HepG2 (cell line): ENCODE data around the gene PLGRKT. TPM values are rescaled to one million over a fixed set of nuclear protein-coding genes. Genes with fewer than 3 reads are reported as not detected.

Experiments
- ATF7 ChIP-seq, 2 experiments: fragments of 450-650 bp in 1 of 2; sonication (generic) in 1 of 2; formaldehyde crosslinking in 1 of 2; IDR thresholded peaks; 2 replicates each; pipeline versions ENCODE4 v1.4.0 to v1.6.1; 2016 to 2020; ENCODE audit warnings: antibody characterized with exemption in 1 of 2, mild to moderate bottlenecking in 1 of 2, missing genetic modification reagents in 1 of 2
- ATRX ChIP-seq: sonication (generic); formaldehyde crosslinking; IDR thresholded peaks from 2 replicates; pipeline ENCODE4 v1.4.0; 2020; ENCODE audit warnings: missing genetic modification reagents, borderline replicate concordance
- FOXA3 ChIP-seq: IDR thresholded peaks from 2 replicates; pipeline ENCODE4 v1.6.1; 2016; ENCODE audit warnings: missing genetic modification reagents, missing compliant biosample characterization
- HDAC6 ChIP-seq: fragments of 200-600 bp; sonication (generic); IDR thresholded peaks from 2 replicates; pipeline ENCODE4 v1.7.0; 2017; ENCODE audit warnings: mild to moderate bottlenecking, antibody characterized with exemption, low read length, low read depth
- JUNB ChIP-seq: sonication (generic); formaldehyde crosslinking; IDR thresholded peaks from 2 replicates; pipeline ENCODE4 v1.8.0; 2022; ENCODE audit warnings: missing genetic modification reagents, mild to moderate bottlenecking, borderline replicate concordance
- KLF9 ChIP-seq: IDR thresholded peaks from 2 replicates; pipeline ENCODE4 v1.6.1; 2016; ENCODE audit warnings: low read depth
- MAF1 ChIP-seq: sonication (generic); formaldehyde crosslinking; IDR thresholded peaks from 2 replicates; pipeline ENCODE4 v1.5.0; 2020; ENCODE audit warnings: missing genetic modification reagents, borderline replicate concordance
- NAIF1 ChIP-seq: sonication (generic); formaldehyde crosslinking; IDR thresholded peaks from 2 replicates; pipeline ENCODE4 v1.5.0; 2020; ENCODE audit warnings: mild to moderate bottlenecking, missing genetic modification reagents, borderline replicate concordance
- NFYB ChIP-seq: sonication (generic); formaldehyde crosslinking; IDR thresholded peaks from 2 replicates; pipeline ENCODE4 v1.4.0; 2020; ENCODE audit warnings: missing genetic modification reagents
- THAP9 ChIP-seq: sonication (generic); formaldehyde crosslinking; IDR thresholded peaks from 2 replicates; pipeline ENCODE4; 2020; ENCODE audit warnings: missing genetic modification reagents, mild to moderate bottlenecking, borderline replicate concordance
- THRA ChIP-seq: sonication (generic); formaldehyde crosslinking; IDR thresholded peaks from 2 replicates; pipeline ENCODE4 v1.4.0; 2020; ENCODE audit warnings: missing genetic modification reagents, borderline replicate concordance
- YEATS4 ChIP-seq: sonication (generic); formaldehyde crosslinking; IDR thresholded peaks from 2 replicates; pipeline ENCODE4 v1.4.0; 2020; ENCODE audit warnings: missing genetic modification reagents, borderline replicate concordance
- ZBED4 ChIP-seq: sonication (generic); formaldehyde crosslinking; IDR thresholded peaks from 2 replicates; pipeline ENCODE4 v1.4.0; 2020; ENCODE audit warnings: missing genetic modification reagents, borderline replicate concordance
- ZBTB14 ChIP-seq: sonication (generic); formaldehyde crosslinking; IDR thresholded peaks from 2 replicates; pipeline ENCODE4 v1.4.0; 2020; ENCODE audit warnings: missing genetic modification reagents
- ZFP82 ChIP-seq: sonication (generic); formaldehyde crosslinking; IDR thresholded peaks from 2 replicates; pipeline ENCODE4 v1.5.1; 2020; ENCODE audit warnings: mild to moderate bottlenecking, missing genetic modification reagents, borderline replicate concordance
- ZNF253 ChIP-seq: sonication (generic); formaldehyde crosslinking; IDR thresholded peaks from 2 replicates; pipeline ENCODE4 v1.8.0; 2022; ENCODE audit warnings: mild to moderate bottlenecking, missing genetic modification reagents, borderline replicate concordance
- ZNF501 ChIP-seq: sonication (generic); formaldehyde crosslinking; IDR thresholded peaks from 2 replicates; pipeline ENCODE4 v1.5.1; 2020; ENCODE audit warnings: mild to moderate bottlenecking, moderate library complexity, missing genetic modification reagents
- ZNF562 ChIP-seq: sonication (generic); formaldehyde crosslinking; IDR thresholded peaks from 2 replicates; pipeline ENCODE4 v1.8.0; 2022; ENCODE audit warnings: missing genetic modification reagents, borderline replicate concordance
- ZNF841 ChIP-seq: sonication (generic); formaldehyde crosslinking; IDR thresholded peaks from 2 replicates; pipeline ENCODE4 v1.8.1; 2023; ENCODE audit warnings: missing genetic modification reagents, borderline replicate concordance
- polyA plus RNA-seq, 8 experiments: library from polyadenylated mRNA; depleted of rRNA in 3 of 8; stranded (reverse) in 7 of 8; unstranded in 1 of 8; fragments of >200 nt; fragmentation: Illumina TruSeq in 4 of 8; extraction: Trizol in 4 of 8; gene quantifications; 2 replicates each; pipeline versions ENCODE4 v1.2.1 to v1.2.3, GENCODE V29; 2011 to 2016; ENCODE audit warnings: low read depth in 4 of 8, missing spikeins in 1 of 8, mixed read lengths in 1 of 8; ENCODE audit not compliant: insufficient read depth in 1 of 8
- total RNA-seq, 5 experiments: library from RNA; depleted of rRNA; stranded (reverse); fragments of >200 nt; fragmentation: Illumina TruSeq; extraction: Trizol; gene quantifications; 2 replicates each; pipeline ENCODE4 v1.2.3, GENCODE V29; 2016; ENCODE audit warnings: low read depth in 1 of 5

Gene PLGRKT
- total and polyA plus RNA-seq, 2 of the 13 experiments (the other 11 are each of a cell fraction or from before 2014, with no cell fraction given) = 5.0 to 15.8 TPM

GRCh38 chr9:5450359-5451091 is 12.8 kb upstream of the PLGRKT start, which contains the start of gene CD274 (continued):
- TF ChIP-seq KLF9 = peak; percentile 81; the same call in 1 of the 2 replicates
- TF ChIP-seq THAP9 (CRISPR knock-in tag) = peak; percentile 45; the same call in 1 of the 2 replicates
- TF ChIP-seq ATRX (CRISPR knock-in tag) = no peak
- TF ChIP-seq YEATS4 (CRISPR knock-in tag) = peak; percentile 68
- peak; percentile 42; the same call in 1 of the 2 replicates for TF ChIP-seq THRA
- no peak for TF ChIP-seq ZNF841 (CRISPR knock-in tag)
- no peak for TF ChIP-seq ATF7 (IDR thresholded peaks at IDR 0.05)
- no peak for TF ChIP-seq ATF7 (CRISPR knock-in tag; IDR thresholded peaks at IDR 0.05)
- 0 out of 2 replicates have a peak, but pooled peaks have one; percentile 16 for TF ChIP-seq FOXA3
- no peak for TF ChIP-seq ZFP82 (CRISPR knock-in tag)
- TF ChIP-seq ZBED4 (CRISPR knock-in tag) = peak; percentile 39; the same call in 1 of the 2 replicates
- no peak for TF ChIP-seq JUNB
- no peak for TF ChIP-seq ZNF562 (CRISPR knock-in tag)
- peak; percentile 68 for TF ChIP-seq NFYB (CRISPR knock-in tag)
- TF ChIP-seq NAIF1 (CRISPR knock-in tag) = peak; percentile 98
- TF ChIP-seq HDAC6 = no peak
- TF ChIP-seq ZBTB14 (CRISPR knock-in tag) = no peak
- no peak for TF ChIP-seq ZNF253 (CRISPR knock-in tag)
- no peak for TF ChIP-seq MAF1 (CRISPR knock-in tag)
- peak; percentile 85 for TF ChIP-seq ZNF501 (CRISPR knock-in tag)
